Measurements from ENCODE around the gene CA12.
A peak's percentile ranks its signal among the peaks of the same experiment; 100 is the strongest.

The CA12 gene

GRCh38 chr15:63334821-63335220 is 46.8 kb downstream of the CA12 start:
- no peak overlapping the region for H3K4me3 ChIP-seq (ENCODE audit: control insufficient read depth, low read depth, low read length)
- TF ChIP-seq CTCF (IDR thresholded peaks at IDR 0.05; ENCODE audit: control insufficient read depth, insufficient read depth, low read depth, low read length, missing control alignments), result no peak
- no peak for DNase-seq (ENCODE audit: low read depth)

- H3K4me3 ChIP-seq (ENCODE audit: control insufficient read depth, low read depth, low read length), result no peak overlapping the region
- TF ChIP-seq CTCF (IDR thresholded peaks at IDR 0.05; ENCODE audit: control insufficient read depth, insufficient read depth, low read depth, low read length, missing control alignments), result no peak
- DNase-seq (ENCODE audit: low read depth), result peak; percentile 57
These were observed 49.1 kb downstream of the CA12 start for GRCh38 chr15:63332367-63333124.

- DNase-seq (ENCODE audit: low read depth), result no peak
- no peak overlapping the region for H3K4me3 ChIP-seq (ENCODE audit: control insufficient read depth, low read depth, low read length)
- TF ChIP-seq CTCF (IDR thresholded peaks at IDR 0.05; ENCODE audit: control insufficient read depth, insufficient read depth, low read depth, low read length, missing control alignments), result no peak
These were observed 50.2 kb downstream of the CA12 start for GRCh38 chr15:63331456-63331855.

GRCh38 chr15:63330926-63331325 is 50.7 kb downstream of the CA12 start:
- no peak overlapping the region for H3K4me3 ChIP-seq (ENCODE audit: control insufficient read depth, low read depth, low read length)
- no peak for TF ChIP-seq CTCF (IDR thresholded peaks at IDR 0.05; ENCODE audit: control insufficient read depth, insufficient read depth, low read depth, low read length, missing control alignments)
- DNase-seq (ENCODE audit: low read depth), result no peak

- no peak overlapping the region for H3K4me3 ChIP-seq (ENCODE audit: control insufficient read depth, low read depth, low read length)
- TF ChIP-seq CTCF (IDR thresholded peaks at IDR 0.05; ENCODE audit: control insufficient read depth, insufficient read depth, low read depth, low read length, missing control alignments), result no peak
- DNase-seq (ENCODE audit: low read depth), result no peak
These were observed 51.9 kb downstream of the CA12 start for GRCh38 chr15:63329567-63330350.

GRCh38 chr15:63327648-63328421 is 53.8 kb downstream of the CA12 start:
- DNase-seq (ENCODE audit: low read depth), result no peak
- no peak for TF ChIP-seq CTCF (IDR thresholded peaks at IDR 0.05; ENCODE audit: control insufficient read depth, insufficient read depth, low read depth, low read length, missing control alignments)
- H3K4me3 ChIP-seq (ENCODE audit: control insufficient read depth, low read depth, low read length), result no peak overlapping the region

All from AG09309 (cell line).